ENCODE data around the gene PLCB1. TPM values are rescaled to one million over a fixed set of nuclear protein-coding genes. Genes with fewer than 3 reads are reported as not detected.

PLCB1 gene
- total and polyA plus RNA-seq, 2 experiments from 2014 or later = 14.9 to 20.7 TPM

GRCh38 chr20:8608470-8608869, 476.4 kb downstream of the PLCB1 start (continued):
- TF ChIP-seq CTCF (conservative IDR thresholded peaks at IDR 0.05; ENCODE audit: low read depth in 2 of 2) (no peak), STAT1 (IDR thresholded peaks at IDR 0.05; ENCODE audit: unreplicated experiment) (no peak)

GRCh38 chr20:8616792-8617191, 484.7 kb downstream of the PLCB1 start:
- Mint-ChIP-seq H3K36me3 (ENCODE audit: low read depth) (no peaks in the 10 kb centered on the region), H3K27ac (no peak overlapping the region), H3K9me3 (no peaks in the 10 kb centered on the region), H3K27me3 (ENCODE audit: insufficient read depth, low read depth, poor library complexity) (no peaks in the 10 kb centered on the region), H3K4me1 (no peaks in the 10 kb centered on the region), H3K4me3 (no peak overlapping the region)
- H3K4me3 ChIP-seq = no peak overlapping the region
- no peaks in the 10 kb centered on the region for H3K9me2 ChIP-seq (ENCODE audit: insufficient read depth)
- no peaks in the 10 kb centered on the region for H3F3A ChIP-seq (replicated peaks; ENCODE audit: low read depth)
- TF ChIP-seq REST (IDR thresholded peaks at IDR 0.05; ENCODE audit: unreplicated experiment) = no peak
- no peak for TF ChIP-seq POLR2AphosphoS5 (IDR thresholded peaks at IDR 0.05; ENCODE audit: low read depth)
- no peaks in the 10 kb centered on the region for H4K20me1 ChIP-seq (replicated peaks; ENCODE audit: insufficient read depth)
- no peak overlapping the region for H3K27ac ChIP-seq (ENCODE audit: low read depth)
- no peak overlapping the region for H3K4me2 ChIP-seq
- H3K4me1 ChIP-seq (ENCODE audit: insufficient read depth) = no peaks in the 10 kb centered on the region
- H3K36me3 ChIP-seq (ENCODE audit: insufficient read depth) = no peaks in the 10 kb centered on the region
- no peaks in the 10 kb centered on the region for H3K27me3 ChIP-seq (ENCODE audit: insufficient read depth)
- DNase-seq (ENCODE audit: low spot score) = no peak
- H3K79me2 ChIP-seq (replicated peaks; ENCODE audit: insufficient read depth) = no peaks in the 10 kb centered on the region
- ATAC-seq = no peak
- H2AFZ ChIP-seq = no peak overlapping the region

GRCh38 chr20:8621001-8621400, 488.9 kb downstream of the PLCB1 start:
- H3K4me2 ChIP-seq = no peak overlapping the region
- DNase-seq (ENCODE audit: low spot score) (no peak), ATAC-seq (no peak)
- no peak overlapping the region for H3K4me3 ChIP-seq
- H3K4me1 Mint-ChIP-seq = no peaks in the 10 kb centered on the region
- no peak for TF ChIP-seq CREB1 (CRISPR knock-in tag; IDR thresholded peaks at IDR 0.05; ENCODE audit: low read depth)
- H4K20me1 ChIP-seq (replicated peaks; ENCODE audit: insufficient read depth) = no peaks in the 10 kb centered on the region
- H3F3A ChIP-seq (replicated peaks; ENCODE audit: low read depth) = no peaks in the 10 kb centered on the region
- no peaks in the 10 kb centered on the region for H3K9me2 ChIP-seq (ENCODE audit: insufficient read depth)
- H3K27ac ChIP-seq (ENCODE audit: low read depth) = no peak overlapping the region
- H3K36me3 ChIP-seq (ENCODE audit: insufficient read depth) = no peaks in the 10 kb centered on the region
- H3K27me3 Mint-ChIP-seq (ENCODE audit: insufficient read depth, low read depth, poor library complexity) = no peaks in the 10 kb centered on the region
- H3K27ac Mint-ChIP-seq = no peak overlapping the region; the same call in 1 of the 2 replicates
- no peaks in the 10 kb centered on the region for H3K9me3 Mint-ChIP-seq
- H2AFZ ChIP-seq = no peak overlapping the region
- H3K4me3 Mint-ChIP-seq = no peak overlapping the region
- H3K36me3 Mint-ChIP-seq (ENCODE audit: low read depth) = no peaks in the 10 kb centered on the region
- no peaks in the 10 kb centered on the region for H3K4me1 ChIP-seq (ENCODE audit: insufficient read depth)
- H3K79me2 ChIP-seq (replicated peaks; ENCODE audit: insufficient read depth) = no peaks in the 10 kb centered on the region
- no peaks in the 10 kb centered on the region for H3K27me3 ChIP-seq (ENCODE audit: insufficient read depth)
